Activated CD8-positive, alpha-beta T cell treated with anti-CD3 and anti-CD28 coated beads for 36 hours (primary cell): ENCODE results near the gene CAV2. TPM values are rescaled to one million over a fixed set of nuclear protein-coding genes. Genes with fewer than 3 reads are reported as not detected.

ENCODE experiments used
- ATAC-seq: fragments of 200-7000 bp; cut with Tn5 transposase; one replicate; pipeline ENCODE4 v1.10.0; 2021; ENCODE audit warnings: mild to moderate bottlenecking, moderate library complexity
- CTCF ChIA-PET: fragments of 350-600 bp; sonication (Branson Sonifier 250); formaldehyde crosslinking; loops from one replicate; lab custom pipeline; 2021; ENCODE audit warnings: antibody characterized with exemption; lab: Charles Lee
- POLR2A ChIA-PET: fragments of 350-600 bp; sonication (Branson Sonifier 250); formaldehyde crosslinking; loops from one replicate; lab custom pipeline; 2021; ENCODE audit warnings: antibody characterized with exemption; lab: Charles Lee
- DNase-seq: peaks from one replicate; pipeline ENCODE4 v3.0.0-alpha.2; 2020
- H3K27ac Mint-ChIP-seq: one replicate; pipeline ENCODE4 v1.8.0; 2021; ENCODE audit warnings: mild to moderate bottlenecking, mixed read lengths
- H3K27me3 Mint-ChIP-seq: one replicate; pipeline ENCODE4 v1.8.0; 2021; ENCODE audit warnings: mixed read lengths
- H3K36me3 Mint-ChIP-seq: one replicate; pipeline ENCODE4 v1.8.0; 2021; ENCODE audit warnings: low read depth, mixed read lengths
- H3K4me1 Mint-ChIP-seq: one replicate; pipeline ENCODE4 v1.8.0; 2021; ENCODE audit warnings: low read depth, mixed read lengths
- H3K4me3 Mint-ChIP-seq: one replicate; pipeline ENCODE4 v1.8.0; 2021; ENCODE audit warnings: mild to moderate bottlenecking, moderate library complexity, mixed read lengths
- H3K9me3 Mint-ChIP-seq: one replicate; pipeline ENCODE4 v1.8.0; 2021; ENCODE audit warnings: mixed read lengths
- intact Hi-C: fragments of 100-400 bp; cut with micrococcal nuclease; formaldehyde crosslinking; loops from one replicate; pipeline ENCODE4 v1.10.0; 2022
- total RNA-seq, 2 experiments: library from RNA; stranded (reverse); gene quantifications; one replicate each; pipeline ENCODE4 v1.2.3, GENCODE V29; 2021
- TF ChIP-seq, protein P1 (sequence below): fragments of 200-600 bp; IDR thresholded peaks from one replicate; pipeline ENCODE4 v1.8.0; 2022; ENCODE audit warnings: antibody characterized with exemption, mild to moderate bottlenecking

The CAV2 gene
- total RNA-seq, 2 experiments from 2014 or later: not detected

DNA sequence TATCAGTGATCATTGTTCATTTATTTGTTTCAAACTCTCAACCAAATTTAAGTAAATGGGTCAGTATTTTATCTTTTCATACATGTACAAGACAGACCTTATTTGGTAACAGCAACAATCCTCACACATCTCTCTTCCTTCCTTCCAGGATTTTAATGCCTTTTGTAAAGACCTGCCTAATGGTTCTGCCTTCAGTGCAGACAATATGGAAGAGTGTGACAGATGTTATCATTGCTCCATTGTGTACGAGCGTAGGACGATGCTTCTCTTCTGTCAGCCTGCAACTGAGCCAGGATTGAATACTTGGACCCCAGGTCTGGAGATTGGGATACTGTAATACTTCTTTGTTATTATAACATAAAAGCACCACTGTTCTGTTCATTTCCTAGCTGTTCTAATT, 6.3 kb downstream of the CAV2 start:
- ChIA-PET POLR2A (no interaction called here), CTCF (no interaction called here)
- H3K4me1 Mint-ChIP-seq: peaks cover 2% of the 10 kb centered on the region
- DNase-seq (no peak), ATAC-seq (no peak)
- intact Hi-C loops: no loop called here
- H3K36me3 Mint-ChIP-seq: no peaks in the 10 kb centered on the region
- H3K27ac Mint-ChIP-seq: no peak overlapping the region
- H3K9me3 Mint-ChIP-seq: no peaks in the 10 kb centered on the region
- peaks cover 32% of the 10 kb centered on the region for H3K27me3 Mint-ChIP-seq
- H3K4me3 Mint-ChIP-seq: no peak overlapping the region
- TF ChIP-seq, protein P1, sequence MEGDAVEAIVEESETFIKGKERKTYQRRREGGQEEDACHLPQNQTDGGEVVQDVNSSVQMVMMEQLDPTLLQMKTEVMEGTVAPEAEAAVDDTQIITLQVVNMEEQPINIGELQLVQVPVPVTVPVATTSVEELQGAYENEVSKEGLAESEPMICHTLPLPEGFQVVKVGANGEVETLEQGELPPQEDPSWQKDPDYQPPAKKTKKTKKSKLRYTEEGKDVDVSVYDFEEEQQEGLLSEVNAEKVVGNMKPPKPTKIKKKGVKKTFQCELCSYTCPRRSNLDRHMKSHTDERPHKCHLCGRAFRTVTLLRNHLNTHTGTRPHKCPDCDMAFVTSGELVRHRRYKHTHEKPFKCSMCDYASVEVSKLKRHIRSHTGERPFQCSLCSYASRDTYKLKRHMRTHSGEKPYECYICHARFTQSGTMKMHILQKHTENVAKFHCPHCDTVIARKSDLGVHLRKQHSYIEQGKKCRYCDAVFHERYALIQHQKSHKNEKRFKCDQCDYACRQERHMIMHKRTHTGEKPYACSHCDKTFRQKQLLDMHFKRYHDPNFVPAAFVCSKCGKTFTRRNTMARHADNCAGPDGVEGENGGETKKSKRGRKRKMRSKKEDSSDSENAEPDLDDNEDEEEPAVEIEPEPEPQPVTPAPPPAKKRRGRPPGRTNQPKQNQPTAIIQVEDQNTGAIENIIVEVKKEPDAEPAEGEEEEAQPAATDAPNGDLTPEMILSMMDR: no peak

- H3K4me1 Mint-ChIP-seq: peaks cover 12% of the 10 kb centered on the region
- ATAC-seq (no peak), DNase-seq (no peak)
- ChIA-PET POLR2A (no interaction called here), CTCF (interaction anchor here (1.4 to 2.8 kb wide), 2 partner anchors 8 to 16 kb away, joined by 4 to 12 read pairs; no protein-coding TSS in a partner anchor)
- no peaks in the 10 kb centered on the region for H3K36me3 Mint-ChIP-seq
- H3K4me3 Mint-ChIP-seq: no peak overlapping the region
- no peak overlapping the region for H3K27ac Mint-ChIP-seq
- no peaks in the 10 kb centered on the region for H3K9me3 Mint-ChIP-seq
- TF ChIP-seq, protein P1: no peak
- H3K27me3 Mint-ChIP-seq: peaks cover 21% of the 10 kb centered on the region
- intact Hi-C loops: no loop called here
Observed at GRCh38 chr7:116509982-116510579, 10.5 kb downstream of the CAV2 start.

DNA sequence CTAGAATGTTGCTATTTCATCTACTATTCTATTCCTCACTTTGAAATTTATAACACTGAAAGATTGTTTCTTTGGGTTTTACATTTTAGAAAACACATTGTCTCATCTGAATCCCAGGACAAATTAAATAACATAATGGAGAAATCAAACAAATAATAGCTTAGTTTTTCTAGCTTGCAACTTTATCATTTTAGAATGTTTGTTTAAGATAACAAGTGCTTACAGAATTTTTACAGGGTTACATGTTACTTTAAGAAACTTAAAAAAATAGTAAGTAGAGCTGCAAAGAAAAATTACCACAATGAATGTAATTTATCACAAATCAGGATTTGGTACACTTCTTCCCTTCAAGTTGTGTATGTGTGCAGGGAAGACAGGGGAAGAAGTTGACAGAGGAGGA, 11.3 kb downstream of the CAV2 start:
- Mint-ChIP-seq H3K9me3 (no peaks in the 10 kb centered on the region), H3K4me3 (no peak overlapping the region), H3K27me3 (peaks cover 22% of the 10 kb centered on the region), H3K4me1 (peaks cover 12% of the 10 kb centered on the region), H3K27ac (no peak overlapping the region), H3K36me3 (no peaks in the 10 kb centered on the region)
- POLR2A ChIA-PET: no interaction called here
- intact Hi-C loops: no loop called here
- DNase-seq: no peak
- CTCF ChIA-PET: interaction anchor here (1.4 to 2.8 kb wide), 2 partner anchors 9 to 15 kb away, joined by 4 to 12 read pairs; no protein-coding TSS in a partner anchor
- ATAC-seq: no peak
- TF ChIP-seq, protein P1: no peak

DNA sequence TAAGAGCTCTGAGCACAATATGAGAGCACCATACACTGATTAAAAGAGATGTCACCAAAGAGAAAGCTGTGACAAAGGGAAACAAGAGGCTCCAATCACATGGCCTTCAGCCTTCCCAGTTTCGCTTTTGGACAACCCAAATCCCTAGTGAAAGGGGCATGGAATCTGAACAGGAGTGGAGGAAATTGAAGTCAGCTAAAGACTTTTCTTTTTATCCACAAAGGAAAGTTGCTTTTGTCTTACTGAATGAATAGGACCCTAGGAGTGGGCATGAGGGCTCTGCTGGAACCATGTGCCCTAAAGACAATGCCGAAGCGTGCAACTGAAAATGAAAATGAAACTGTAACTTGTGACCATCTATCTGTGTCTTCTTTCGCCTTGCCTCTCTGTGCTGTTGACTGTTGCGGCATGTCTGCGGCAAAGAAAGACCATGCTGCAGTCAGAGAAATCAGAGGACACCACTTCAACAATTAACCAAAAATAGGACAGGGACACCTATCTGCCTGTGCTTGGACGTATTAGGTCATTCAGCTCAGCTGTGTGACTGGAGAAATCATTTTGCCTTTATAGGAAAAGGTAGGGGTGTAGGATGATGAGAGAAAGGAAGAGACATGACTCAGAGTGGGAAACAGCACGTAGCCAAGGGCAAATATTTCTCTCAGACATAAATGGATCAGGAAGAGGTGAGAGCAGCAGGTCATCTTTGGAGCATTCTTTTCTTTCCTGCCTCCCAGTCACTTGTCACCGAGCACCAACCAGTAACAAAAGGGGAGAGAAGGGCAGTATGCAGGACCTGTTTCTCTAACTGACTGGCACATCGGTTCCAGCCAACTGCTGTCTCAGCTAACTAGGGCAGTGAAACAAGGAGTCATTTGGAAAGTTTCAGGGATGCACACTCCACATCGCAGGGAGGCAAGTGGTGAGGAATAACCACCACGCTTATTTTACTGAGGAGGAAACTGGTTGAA, 12.3 kb downstream of the CAV2 start:
- H3K27me3 Mint-ChIP-seq: peaks cover 21% of the 10 kb centered on the region
- peaks cover 12% of the 10 kb centered on the region for H3K4me1 Mint-ChIP-seq
- intact Hi-C loops: no loop called here
- peak overlapping the region; percentile 70 for H3K4me3 Mint-ChIP-seq
- TF ChIP-seq, protein P1: no peak
- POLR2A ChIA-PET: interaction anchor here (0.6 kb wide), 1 partner anchor 1774 kb away, joined by 3 read pairs; no protein-coding TSS in a partner anchor
- CTCF ChIA-PET: interaction anchor here (1.4 to 2.8 kb wide), 2 partner anchors 10 to 14 kb away, joined by 4 to 12 read pairs; no protein-coding TSS in a partner anchor
- H3K36me3 Mint-ChIP-seq: no peaks in the 10 kb centered on the region
- peak overlapping the region; percentile 69 for H3K27ac Mint-ChIP-seq
- ATAC-seq (peak; percentile 91), DNase-seq (peak; percentile 31)
- no peaks in the 10 kb centered on the region for H3K9me3 Mint-ChIP-seq
